ENCODE results near the gene ANKRD10.

Gene ANKRD10

GRCh38 chr13:110829486-110829885 lies 85.4 kb downstream of the ANKRD10 start:
- TF ChIP-seq CEBPB (IDR thresholded peaks at IDR 0.05), result no peak
- no peak for TF ChIP-seq FOXM1 (IDR thresholded peaks at IDR 0.05; ENCODE audit: borderline replicate concordance, low read depth)
- no peak for TF ChIP-seq ZBTB7A (IDR thresholded peaks at IDR 0.05; ENCODE audit: low read depth)
- TF ChIP-seq RAD21 (IDR thresholded peaks at IDR 0.05; ENCODE audit: low read depth), result no peak
- no peak for TF ChIP-seq EGR1 (IDR thresholded peaks at IDR 0.05)
- TF ChIP-seq TAF1 (IDR thresholded peaks at IDR 0.05; ENCODE audit: low read depth), result no peak
- no peak for TF ChIP-seq EP300 (IDR thresholded peaks at IDR 0.05; ENCODE audit: borderline replicate concordance)
- no peak for TF ChIP-seq MAX (IDR thresholded peaks at IDR 0.05)
- no peak for TF ChIP-seq CREB1 (IDR thresholded peaks at IDR 0.05; ENCODE audit: low read depth)
- no peak for TF ChIP-seq TCF12 (IDR thresholded peaks at IDR 0.05; ENCODE audit: low read depth)
- TF ChIP-seq YY1 (IDR thresholded peaks at IDR 0.05; ENCODE audit: low read depth), result no peak

GRCh38 chr13:110828705-110829104 lies 86.2 kb downstream of the ANKRD10 start:
- TF ChIP-seq CREB1 (IDR thresholded peaks at IDR 0.05; ENCODE audit: low read depth) (no peak), REST (IDR thresholded peaks at IDR 0.05; ENCODE audit: low read depth) (no peak), EP300 (IDR thresholded peaks at IDR 0.05; ENCODE audit: borderline replicate concordance) (no peak), NFIC (IDR thresholded peaks at IDR 0.05) (no peak), EGR1 (IDR thresholded peaks at IDR 0.05) (no peak), ZBTB7A (IDR thresholded peaks at IDR 0.05; ENCODE audit: low read depth) (no peak), RAD21 (IDR thresholded peaks at IDR 0.05; ENCODE audit: low read depth) (no peak), YY1 (IDR thresholded peaks at IDR 0.05; ENCODE audit: low read depth) (no peak), CEBPB (IDR thresholded peaks at IDR 0.05) (no peak), FOXM1 (IDR thresholded peaks at IDR 0.05; ENCODE audit: borderline replicate concordance, low read depth) (no peak), TEAD4 (IDR thresholded peaks at IDR 0.05) (no peak), MAX (IDR thresholded peaks at IDR 0.05) (no peak), TAF1 (IDR thresholded peaks at IDR 0.05; ENCODE audit: low read depth) (no peak), USF1 (IDR thresholded peaks at IDR 0.05) (no peak), TCF12 (IDR thresholded peaks at IDR 0.05; ENCODE audit: low read depth) (no peak)
